ENCODE data around the gene EEF2.
A peak's percentile ranks its signal among the peaks of the same experiment; 100 is the strongest.

EEF2 gene

DNA sequence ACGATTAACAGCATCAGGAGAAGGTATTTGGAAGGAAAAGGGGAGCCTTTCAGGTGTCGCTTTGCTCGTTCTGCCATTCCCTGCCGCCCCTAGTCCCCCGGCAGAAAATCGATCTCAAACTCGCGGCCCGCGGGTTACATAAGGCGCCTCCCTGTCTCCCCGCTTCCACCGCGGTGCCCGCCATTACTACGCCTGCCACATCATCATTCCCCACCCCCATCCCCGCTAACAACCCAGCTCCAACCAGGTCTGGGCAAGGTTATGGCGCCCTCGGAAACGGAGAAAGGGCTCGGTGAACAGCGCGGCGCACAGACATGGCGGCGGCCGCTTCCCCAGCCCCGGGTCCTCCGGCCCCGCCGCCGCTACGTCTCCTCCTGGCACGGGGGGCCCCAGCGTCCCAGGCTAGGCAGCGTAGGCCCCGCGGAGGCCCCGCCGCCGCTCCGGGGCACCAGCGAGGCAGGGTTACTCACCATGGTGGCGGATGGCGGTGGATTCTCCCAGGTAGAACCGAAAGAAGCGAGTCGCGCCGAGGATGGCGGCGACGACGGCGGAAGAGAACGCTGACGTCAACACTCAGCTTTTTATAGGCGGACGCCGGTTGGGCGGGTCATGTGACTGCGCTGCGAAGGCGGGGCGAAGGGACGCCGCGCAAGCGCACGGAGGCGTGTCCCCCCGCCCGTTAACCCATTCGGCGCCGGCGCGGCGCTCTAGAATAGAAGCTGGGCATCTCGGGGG, at the start of gene EEF2:
TSS of gene EEF2 (minus strand) at position 556 of the 735 bp plus-strand sequence. CDS start at position 473, 83 bp downstream.
- TF ChIP-seq, protein P1, sequence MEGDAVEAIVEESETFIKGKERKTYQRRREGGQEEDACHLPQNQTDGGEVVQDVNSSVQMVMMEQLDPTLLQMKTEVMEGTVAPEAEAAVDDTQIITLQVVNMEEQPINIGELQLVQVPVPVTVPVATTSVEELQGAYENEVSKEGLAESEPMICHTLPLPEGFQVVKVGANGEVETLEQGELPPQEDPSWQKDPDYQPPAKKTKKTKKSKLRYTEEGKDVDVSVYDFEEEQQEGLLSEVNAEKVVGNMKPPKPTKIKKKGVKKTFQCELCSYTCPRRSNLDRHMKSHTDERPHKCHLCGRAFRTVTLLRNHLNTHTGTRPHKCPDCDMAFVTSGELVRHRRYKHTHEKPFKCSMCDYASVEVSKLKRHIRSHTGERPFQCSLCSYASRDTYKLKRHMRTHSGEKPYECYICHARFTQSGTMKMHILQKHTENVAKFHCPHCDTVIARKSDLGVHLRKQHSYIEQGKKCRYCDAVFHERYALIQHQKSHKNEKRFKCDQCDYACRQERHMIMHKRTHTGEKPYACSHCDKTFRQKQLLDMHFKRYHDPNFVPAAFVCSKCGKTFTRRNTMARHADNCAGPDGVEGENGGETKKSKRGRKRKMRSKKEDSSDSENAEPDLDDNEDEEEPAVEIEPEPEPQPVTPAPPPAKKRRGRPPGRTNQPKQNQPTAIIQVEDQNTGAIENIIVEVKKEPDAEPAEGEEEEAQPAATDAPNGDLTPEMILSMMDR (IDR thresholded peaks at IDR 0.05; ENCODE audit: control extremely low read depth, extremely low read depth, low read depth, missing control alignments): no peak
- ChIA-PET POLR2A (interaction anchor here (0.5 to 2.3 kb wide), 12 partner anchors 9 to 1365 kb away, joined by 3 to 19 read pairs (median 4); partner anchors contain the start of genes DAPK3, FEM1A and MRPL54), CTCF (interaction anchor here (0.7 to 1.7 kb wide), 12 partner anchors 10 to 223 kb away, joined by 3 to 8 read pairs (median 4); partner anchors contain the start of genes DAPK3, MRPL54 and PIAS4)
- peak; percentile 93 for DNase-seq (ENCODE audit: extremely low spot score)

DNA sequence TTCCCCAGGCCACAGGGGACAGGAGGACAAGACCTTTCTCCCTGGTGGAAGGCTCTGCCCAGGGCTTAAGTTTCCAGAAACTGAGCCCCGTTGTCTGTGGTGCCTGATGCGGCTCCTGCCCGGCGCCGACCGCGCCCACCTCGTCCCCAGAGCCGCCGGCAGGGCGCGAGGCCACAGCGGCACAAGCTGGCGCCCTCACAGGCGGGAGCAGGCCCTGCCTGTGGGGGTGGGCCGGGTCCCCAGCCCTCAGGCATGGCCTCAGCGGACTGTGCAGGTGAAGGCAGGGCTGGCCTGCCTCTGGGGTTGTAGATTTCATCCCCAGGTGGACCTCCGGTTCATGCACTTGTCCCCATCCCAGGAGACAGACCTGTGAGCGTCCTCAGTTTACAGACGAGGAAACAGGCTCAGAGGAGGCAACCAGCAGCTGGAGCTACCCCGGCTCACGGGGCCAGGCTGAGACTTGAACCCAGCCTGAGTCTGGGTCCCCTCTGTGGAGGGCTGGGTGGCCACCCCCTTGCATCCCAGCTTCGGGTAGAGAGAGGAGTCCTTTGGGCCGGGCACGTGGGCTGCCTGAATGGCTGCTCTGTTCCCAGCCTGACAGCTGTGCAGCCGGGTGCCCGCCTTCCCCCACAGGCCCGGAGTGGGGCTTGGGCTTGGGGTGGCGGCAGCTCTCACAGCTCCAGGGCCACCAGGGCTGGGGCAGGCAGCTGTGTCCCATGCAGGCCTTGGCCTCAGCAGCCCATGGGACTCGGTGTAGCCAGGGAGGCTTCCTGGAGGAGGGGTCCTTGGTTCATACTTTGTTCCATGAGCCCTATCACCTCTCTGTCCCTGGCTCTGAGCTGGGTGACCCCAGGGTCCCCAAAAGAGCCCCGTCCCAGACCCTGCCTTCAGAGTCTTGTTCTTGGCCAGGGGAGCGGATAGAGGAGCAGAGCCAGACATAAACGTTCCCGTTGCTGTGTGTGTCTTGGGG, 49.1 kb upstream of the EEF2 start:
- ChIA-PET POLR2A (no interaction called here), CTCF (interaction anchor here (1.4 kb wide), 1 partner anchor 27 kb away, joined by 4 read pairs; the partner anchor contains the start of gene PIAS4)
- TF ChIP-seq, protein P1 (IDR thresholded peaks at IDR 0.05; ENCODE audit: control extremely low read depth, extremely low read depth, low read depth, missing control alignments): peak; percentile 0

DNA sequence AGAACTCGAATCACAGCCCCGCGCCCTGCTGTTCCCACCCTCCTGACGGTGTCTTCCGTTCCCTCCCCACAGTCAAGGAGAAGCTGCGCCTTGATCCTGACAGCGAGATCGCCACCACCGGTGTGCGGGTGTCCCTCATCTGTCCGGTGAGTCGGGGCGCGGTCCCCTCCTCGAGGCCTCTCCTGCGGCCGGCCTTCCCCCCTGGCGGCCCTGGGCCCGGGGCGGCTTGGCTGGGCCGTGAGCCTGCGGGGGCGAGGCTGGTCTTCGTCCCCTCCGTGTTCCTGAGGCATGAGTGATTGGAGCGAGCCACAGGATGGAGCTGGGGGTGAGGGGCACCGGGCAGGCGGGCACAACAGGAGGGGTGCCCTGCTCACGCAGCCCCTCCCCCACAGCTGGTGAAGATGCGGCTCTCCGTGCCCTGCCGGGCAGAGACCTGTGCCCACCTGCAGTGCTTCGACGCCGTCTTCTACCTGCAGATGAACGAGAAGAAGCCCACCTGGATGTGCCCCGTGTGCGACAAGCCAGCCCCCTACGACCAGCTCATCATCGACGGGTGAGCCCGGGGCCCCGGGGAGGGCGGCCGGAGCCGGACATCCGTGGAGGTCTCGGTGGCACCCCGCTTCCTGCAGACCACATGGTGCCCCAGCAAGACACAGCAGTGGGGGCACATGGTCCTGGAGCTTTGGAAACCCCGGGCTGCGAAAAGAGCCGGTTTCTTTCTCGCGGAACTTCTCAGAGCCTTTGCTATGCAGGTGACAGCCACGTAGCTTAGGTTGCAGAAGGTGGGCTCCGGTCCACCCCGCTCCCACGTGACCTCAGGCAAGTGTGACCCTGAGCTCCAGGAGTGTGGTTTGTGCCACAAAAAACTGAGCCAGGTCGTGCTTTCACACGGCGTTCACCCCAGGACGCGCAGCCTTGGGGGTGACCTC, 48.0 kb upstream of the EEF2 start:
- no peak for DNase-seq (ENCODE audit: extremely low spot score)
- TF ChIP-seq, protein P1 (IDR thresholded peaks at IDR 0.05; ENCODE audit: control extremely low read depth, extremely low read depth, low read depth, missing control alignments): no peak
- ChIA-PET CTCF (interaction anchor here (1.4 kb wide), 1 partner anchor 26 kb away, joined by 4 read pairs; the partner anchor contains the start of gene PIAS4), POLR2A (no interaction called here)

More for the DNA sequence above, 49.1 kb upstream of the EEF2 start:
- DNase-seq (ENCODE audit: extremely low spot score): no peak

DNA sequence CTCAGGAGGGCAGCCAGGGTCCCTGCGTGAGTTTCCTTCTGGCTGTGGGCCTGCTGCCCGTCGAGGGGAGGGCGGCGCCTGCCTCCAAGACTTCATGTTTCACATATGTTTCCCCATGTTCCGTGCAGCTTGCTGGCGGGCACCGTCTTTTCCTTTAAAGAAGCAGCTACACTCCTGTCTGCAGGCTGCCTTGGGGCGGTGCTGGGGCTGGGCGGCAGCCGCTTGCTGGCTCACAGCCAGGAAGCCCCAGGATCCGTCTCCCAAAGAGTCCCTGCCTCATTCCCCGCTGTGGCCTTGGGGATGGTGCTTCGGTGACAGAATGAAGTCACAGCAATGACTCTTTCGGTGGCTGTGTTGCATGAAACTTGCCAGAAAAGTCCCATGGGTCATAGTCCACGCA, 47.2 kb upstream of the EEF2 start:
- TF ChIP-seq, protein P1 (IDR thresholded peaks at IDR 0.05; ENCODE audit: control extremely low read depth, extremely low read depth, low read depth, missing control alignments): no peak
- ChIA-PET POLR2A (interaction anchor here (0.5 kb wide), 1 partner anchor 12 kb away, joined by 3 read pairs; no protein-coding TSS in a partner anchor), CTCF (no interaction called here)
- DNase-seq (ENCODE audit: extremely low spot score): no peak

DNA sequence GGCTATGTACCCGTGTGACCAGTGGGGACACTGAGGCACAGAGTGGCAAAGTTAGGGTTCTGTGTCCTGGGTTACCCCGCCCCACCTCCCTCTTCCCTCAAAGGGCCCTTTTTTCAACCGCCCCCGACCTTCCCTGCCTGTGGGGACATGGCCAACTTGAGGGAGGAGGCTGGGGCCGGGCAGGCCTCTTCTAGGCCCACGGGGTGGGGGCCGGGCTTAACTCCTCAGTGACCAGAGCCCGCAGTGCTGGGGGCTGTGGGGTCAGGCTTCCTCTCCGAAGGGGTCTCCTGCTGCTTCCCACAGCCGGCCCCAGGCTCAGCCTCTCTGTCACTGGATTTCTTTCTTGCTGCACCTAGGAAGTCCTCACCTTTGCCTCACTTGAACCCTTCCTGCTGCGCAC, 46.2 kb upstream of the EEF2 start:
- DNase-seq (ENCODE audit: extremely low spot score): no peak
- TF ChIP-seq, protein P1 (IDR thresholded peaks at IDR 0.05; ENCODE audit: control extremely low read depth, extremely low read depth, low read depth, missing control alignments): no peak
- CTCF ChIA-PET: no interaction called here
- POLR2A ChIA-PET: no interaction called here
